Colonic mucosa (tissue), 4 donors: ENCODE results near the gene TIAM1. TPM values are rescaled to one million over a fixed set of nuclear protein-coding genes. Genes with fewer than 3 reads are reported as not detected.
A peak's percentile ranks its signal among the peaks of the same experiment; 100 is the strongest.

ENCODE experiments used
- DNase-seq: peaks from one replicate; pipeline ENCODE4 v3.0.0-alpha.2; 2020
- H3K27ac ChIP-seq: fragments of 200-600 bp; one replicate; pipeline ENCODE4 v1.8.0; 2021
- H3K27me3 ChIP-seq: fragments of 200-600 bp; one replicate; pipeline ENCODE4 v1.8.0; 2021
- H3K36me3 ChIP-seq: fragments of 200-600 bp; one replicate; pipeline ENCODE4 v1.8.0; 2021
- H3K4me1 ChIP-seq: fragments of 200-600 bp; one replicate; pipeline ENCODE4 v1.8.0; 2021; ENCODE audit warnings: mild to moderate bottlenecking
- H3K4me3 ChIP-seq: fragments of 200-600 bp; one replicate; pipeline ENCODE4 v1.8.0; 2021
- H3K9ac ChIP-seq, 2 donors: one replicate each; pipeline ENCODE4 v1.7.0; 2013; ENCODE audit warnings: control low read depth in 2 of 2, low read depth in 2 of 2, low read length in 2 of 2
- H3K9me3 ChIP-seq: fragments of 200-600 bp; one replicate; pipeline ENCODE4 v1.8.0; 2021
- CTCF ChIP-seq: fragments of 200-600 bp; IDR thresholded peaks from one replicate; pipeline ENCODE4 v1.8.0; 2022; ENCODE audit warnings: antibody characterized with exemption, mild to moderate bottlenecking
- intact Hi-C: fragments of 100-400 bp; cut with DNase I; formaldehyde crosslinking; loops from one replicate; pipeline ENCODE4 v1.14.1; 2022
- total RNA-seq, 2 donors: library from RNA; stranded (reverse); fragmentation: NEBNext Ultra II Directional in 1 of 2; extraction: Animal tissue kit (Norgen Biotek cat#: 25700) in 1 of 2; gene quantifications; one replicate each; pipeline ENCODE4 v1.2.1, GENCODE V29; 2021
- donor health status: healthy.
- donor health status: DM: no; HTN: no; CAD: no.
- donor health status: DM: no; HTN: no; CAD: no.

The TIAM1 gene
- 1 to 10 TPM; 5.7 to 5.8 TPM for total RNA-seq

- Histone ChIP-seq H3K36me3 (no peaks in the 10 kb centered on the region), H3K27me3 (no peaks in the 10 kb centered on the region), H3K9ac (no peak within 1 kb of the TSS), H3K27ac (no peak within 1 kb of the TSS), H3K4me1 (no peaks in the 10 kb centered on the region), H3K9me3 (no peaks in the 10 kb centered on the region), H3K4me3 (peak within 1 kb of the TSS; percentile 28)
- no peak for TF ChIP-seq CTCF
- DNase-seq: peak; percentile 46
- intact Hi-C loops: no loop called here
Observed at GRCh38 chr21:31343680-31344480, at the start of gene TIAM1. Gene TIAM1 (minus strand): TSS chr21:31344261. CDS start chr21:31266972, 77,289 bp downstream.

GRCh38 chr21:31387560-31388186 is 43.6 kb upstream of the TIAM1 start:
- no peaks in the 10 kb centered on the region for H3K4me1 ChIP-seq
- H3K36me3 ChIP-seq: no peaks in the 10 kb centered on the region
- H3K9ac ChIP-seq: no peak overlapping the region
- no peak for DNase-seq
- no peak overlapping the region for H3K27ac ChIP-seq
- intact Hi-C loops: no loop called here
- TF ChIP-seq CTCF: no peak
- H3K9me3 ChIP-seq: no peaks in the 10 kb centered on the region
- H3K4me3 ChIP-seq: no peak overlapping the region
- no peaks in the 10 kb centered on the region for H3K27me3 ChIP-seq

GRCh38 chr21:31386006-31386405 is 41.9 kb upstream of the TIAM1 start:
- Histone ChIP-seq H3K36me3 (no peaks in the 10 kb centered on the region), H3K27ac (no peak overlapping the region), H3K4me3 (no peak overlapping the region), H3K9ac (no peak overlapping the region), H3K9me3 (no peaks in the 10 kb centered on the region), H3K27me3 (no peaks in the 10 kb centered on the region), H3K4me1 (no peaks in the 10 kb centered on the region)
- intact Hi-C loops: no loop called here
- no peak for DNase-seq
- TF ChIP-seq CTCF: no peak

GRCh38 chr21:31383770-31384169 is 39.7 kb upstream of the TIAM1 start:
- intact Hi-C loops: no loop called here
- TF ChIP-seq CTCF: no peak

GRCh38 chr21:31382060-31382459 is 38.0 kb upstream of the TIAM1 start:
- DNase-seq: no peak
- no peak for TF ChIP-seq CTCF
- H3K27ac ChIP-seq: no peak overlapping the region
- intact Hi-C loops: no loop called here
- H3K36me3 ChIP-seq: no peaks in the 10 kb centered on the region
- no peaks in the 10 kb centered on the region for H3K27me3 ChIP-seq
- H3K4me1 ChIP-seq: no peaks in the 10 kb centered on the region
- no peak overlapping the region for H3K4me3 ChIP-seq
- H3K9ac ChIP-seq: no peak overlapping the region
- no peaks in the 10 kb centered on the region for H3K9me3 ChIP-seq

More at GRCh38 chr21:31383770-31384169, 39.7 kb upstream of the TIAM1 start:
- H3K4me3 ChIP-seq: no peak overlapping the region
- no peaks in the 10 kb centered on the region for H3K36me3 ChIP-seq
- H3K27me3 ChIP-seq: no peaks in the 10 kb centered on the region
- no peak overlapping the region for H3K9ac ChIP-seq
- no peak overlapping the region for H3K27ac ChIP-seq
- no peaks in the 10 kb centered on the region for H3K4me1 ChIP-seq
- no peak for DNase-seq
- H3K9me3 ChIP-seq: no peaks in the 10 kb centered on the region
